HG02642 (cell line): ENCODE data around the gene TNRC6A.

Source experiments
- ATAC-seq: cut with Tn5 transposase; IDR thresholded peaks from one replicate; pipeline ENCODE4 v1.9.1; 2021; ENCODE audit warnings: mild to moderate bottlenecking; ENCODE audit not compliant: unreplicated experiment, poor library complexity

The TNRC6A gene

DNA sequence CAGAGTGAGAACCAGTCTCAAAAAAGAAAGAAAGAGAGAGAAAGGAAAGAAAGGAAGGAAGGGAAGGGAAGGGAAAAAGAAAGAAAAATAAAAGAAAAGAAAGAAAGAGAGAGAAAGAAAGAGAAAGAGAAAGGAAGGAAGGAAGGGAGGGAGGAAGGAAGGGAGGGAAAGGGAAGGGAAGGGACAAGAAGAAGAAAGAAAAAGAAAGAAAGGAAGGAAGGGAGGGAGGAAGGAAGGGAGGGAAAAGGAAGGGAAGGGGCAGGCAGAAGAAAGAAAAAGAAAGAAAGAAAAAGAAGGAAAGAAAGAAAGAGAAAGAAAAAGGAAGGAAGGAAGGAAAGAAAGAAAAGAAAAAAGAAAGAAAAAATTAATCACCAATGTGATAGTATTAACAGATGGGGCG lies 132.0 kb downstream of the TNRC6A start:
- no peak for ATAC-seq

- no peak for ATAC-seq
Observed at GRCh38 chr16:24863582-24864437, 134.4 kb downstream of the TNRC6A start.

DNA sequence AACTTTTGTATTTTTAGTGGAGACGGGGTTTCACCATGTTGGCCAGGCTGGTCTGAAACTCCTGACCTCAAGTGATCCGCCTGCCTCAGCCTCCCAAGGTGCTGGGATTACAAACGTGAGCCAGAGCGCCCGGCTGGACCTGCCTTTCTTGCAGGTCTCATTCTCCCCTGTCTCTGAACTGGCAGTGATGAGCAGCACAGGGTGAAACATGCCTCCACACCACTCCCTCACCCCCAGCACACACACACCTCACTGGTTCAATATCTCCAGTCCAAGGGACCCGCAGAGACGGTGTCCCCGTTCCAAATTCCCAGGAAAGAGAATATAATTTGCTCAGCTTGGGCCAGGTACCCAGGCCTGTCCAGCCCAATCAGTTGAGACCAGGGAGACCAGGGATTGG lies 139.6 kb downstream of the TNRC6A start:
- ATAC-seq = no peak

- ATAC-seq = no peak
Observed at GRCh38 chr16:24871891-24872290, 142.4 kb downstream of the TNRC6A start.

- no peak for ATAC-seq
Observed at GRCh38 chr16:24873028-24873427, 143.6 kb downstream of the TNRC6A start.

DNA sequence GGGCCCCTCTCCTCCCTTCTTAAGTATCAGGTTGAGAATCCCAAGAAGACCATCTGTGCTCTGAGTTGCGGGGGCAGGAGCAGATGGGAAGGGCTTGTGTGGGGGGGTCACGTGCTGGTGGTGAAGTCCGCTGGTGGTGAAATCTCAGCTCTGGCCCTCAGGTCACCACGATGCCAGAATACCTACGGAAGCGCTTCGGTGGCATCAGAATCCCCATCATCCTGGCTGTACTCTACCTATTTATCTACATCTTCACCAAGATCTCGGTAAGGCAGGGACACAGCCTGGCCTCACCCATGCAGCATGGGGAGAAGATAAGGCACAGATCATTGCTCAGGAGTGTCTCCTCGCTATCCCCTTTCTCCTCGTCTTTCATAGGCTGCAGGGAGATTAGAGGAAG lies 146.0 kb downstream of the TNRC6A start:
- no peak for ATAC-seq
